SK-N-SH (cell line): Measurements from ENCODE around the gene PEA15. TPM values are rescaled to one million over a fixed set of nuclear protein-coding genes. Genes with fewer than 3 reads are reported as not detected.

Source experiments
- CTCF ChIA-PET: fragments of 300-600, 350-600 bp; formaldehyde crosslinking; extraction: SDS; loops from one replicate; lab custom pipeline; 2021; lab: Yijun Ruan, JAX
- POLR2A ChIA-PET: fragments of 350-600 bp; sonication (Branson Sonifier 250); formaldehyde crosslinking; extraction: SDS; loops from one replicate; lab custom pipeline; 2020; ENCODE audit warnings: antibody characterized with exemption, inconsistent platforms; lab: Yijun Ruan, JAX
- DNase-seq: peaks from one replicate; pipeline ENCODE4 v3.0.0; 2012
- H2AFZ ChIP-seq: fragments of 200-600 bp; sonication (generic); 2 replicates; pipeline ENCODE4 v1.8.1; 2016; ENCODE audit warnings: antibody characterized with exemption, mild to moderate bottlenecking, low read depth
- H3F3A ChIP-seq: fragments of 200-600 bp; sonication (generic); replicated peaks from 2 replicates; pipeline ENCODE3; 2016; ENCODE audit warnings: antibody characterized with exemption, mild to moderate bottlenecking; ENCODE audit not compliant: insufficient read depth
- H3K27ac ChIP-seq, 2 experiments: fragments of 200-500 bp in 1 of 2; fragments of 200-600 bp in 1 of 2; sonication (Bioruptor generic) in 1 of 2; sonication (generic), shearing (Covaris generic) in 1 of 2; 2 replicates each; pipeline versions ENCODE4 v1.5.1 to v1.6.1; 2014 to 2016; ENCODE audit warnings: low read depth in 2 of 2, inconsistent platforms in 1 of 2, low read length in 1 of 2, mild to moderate bottlenecking in 1 of 2, mixed read lengths in 1 of 2
- H3K27me3 ChIP-seq: fragments of 200-600 bp; sonication (generic), shearing (Covaris generic); 2 replicates; pipeline ENCODE4 v1.6.1; 2016; ENCODE audit warnings: mixed run types; ENCODE audit not compliant: insufficient read depth
- H3K36me3 ChIP-seq, 2 experiments: fragments of 200-500 bp in 1 of 2; fragments of 200-600 bp in 1 of 2; sonication (Bioruptor generic) in 1 of 2; sonication (generic) in 1 of 2; replicated peaks in 1 of 2; 2 replicates each; pipeline versions ENCODE3 to v1.5.1; 2014 to 2016; ENCODE audit warnings: low read length in 1 of 2, mild to moderate bottlenecking in 1 of 2; ENCODE audit not compliant: insufficient read depth in 2 of 2, control insufficient read depth in 1 of 2
- H3K4me1 ChIP-seq, 2 experiments: fragments of 200-500 bp in 1 of 2; fragments of 200-600 bp in 1 of 2; sonication (Bioruptor generic) in 1 of 2; sonication (generic), shearing (Covaris generic) in 1 of 2; 2 replicates each; pipeline versions ENCODE4 v1.5.1 to v1.6.1; 2014 to 2016; ENCODE audit warnings: low read depth in 1 of 2, low read length in 1 of 2, mixed run types in 1 of 2; ENCODE audit not compliant: insufficient read depth in 2 of 2, control insufficient read depth in 1 of 2
- H3K4me2 ChIP-seq: fragments of 200-600 bp; sonication (generic), shearing (Covaris generic); 2 replicates; pipeline ENCODE4 v1.6.1; 2017; ENCODE audit warnings: mixed run types
- H3K4me3 ChIP-seq, 2 experiments: fragments of 200-500 bp in 1 of 2; fragments of 200-600 bp in 1 of 2; sonication (Bioruptor generic) in 1 of 2; sonication (generic), shearing (Covaris generic) in 1 of 2; 2 replicates each; pipeline versions ENCODE4 v1.5.1 to v1.8.1; 2014 to 2016; ENCODE audit warnings: low read depth in 2 of 2, inconsistent platforms in 1 of 2, low read length in 1 of 2, mild to moderate bottlenecking in 1 of 2, mixed read lengths in 1 of 2, moderate library complexity in 1 of 2
- H3K79me2 ChIP-seq: fragments of 200-600 bp; sonication (generic); 2 replicates; pipeline ENCODE4 v1.8.1; 2017; ENCODE audit warnings: mild to moderate bottlenecking; ENCODE audit not compliant: insufficient read depth
- H3K9ac ChIP-seq: fragments of 200-600 bp; sonication (generic); 2 replicates; pipeline ENCODE4 v1.6.1; 2017; ENCODE audit warnings: mixed run types
- H3K9me2 ChIP-seq: fragments of 200-600 bp; sonication (generic); 2 replicates; pipeline ENCODE4 v1.6.1; 2017; ENCODE audit warnings: mixed run types
- H3K9me3 ChIP-seq: fragments of 200-600 bp; sonication (generic); 2 replicates; pipeline ENCODE4 v1.6.1; 2017; ENCODE audit warnings: mixed run types, mild to moderate bottlenecking, moderate library complexity
- H4K20me1 ChIP-seq: fragments of 200-600 bp; sonication (generic); 2 replicates; pipeline ENCODE4 v1.6.1; 2017; ENCODE audit warnings: mild to moderate bottlenecking, mixed run types; ENCODE audit not compliant: insufficient read depth
- CHD2 ChIP-seq: fragments of 150-350 bp; IDR thresholded peaks from 2 replicates; pipeline ENCODE4 v1.6.1; 2018; ENCODE audit warnings: low read length; ENCODE audit not compliant: partially characterized antibody
- EP300 ChIP-seq, 2 experiments: IDR thresholded peaks; 2 replicates each; pipeline versions ENCODE4 v1.4.0 to v1.6.1; 2012; ENCODE audit warnings: borderline replicate concordance in 1 of 2, low read depth in 1 of 2, low read length in 1 of 2
- EZH2phosphoT487 ChIP-seq: fragments of 200-600 bp; sonication (generic); IDR thresholded peaks from 2 replicates; pipeline ENCODE4 v1.6.1; 2017; ENCODE audit warnings: low read depth, mixed run types, mild to moderate bottlenecking, antibody characterized with exemption, moderate library complexity, borderline replicate concordance
- FOXJ3 ChIP-seq: sonication (generic); formaldehyde crosslinking; IDR thresholded peaks from 2 replicates; pipeline ENCODE4 v1.5.1; 2020; ENCODE audit warnings: mild to moderate bottlenecking, missing genetic modification reagents
- FOXM1 ChIP-seq: IDR thresholded peaks from 2 replicates; pipeline ENCODE4 v1.4.0; 2012; ENCODE audit warnings: low read depth, mild to moderate bottlenecking
- GABPA ChIP-seq: IDR thresholded peaks from 2 replicates; pipeline ENCODE4 v1.4.0; 2012; ENCODE audit warnings: low read depth, mild to moderate bottlenecking
- JUND ChIP-seq: IDR thresholded peaks from 2 replicates; pipeline ENCODE4 v1.4.0; 2012
- MEF2A ChIP-seq: IDR thresholded peaks from 2 replicates; pipeline ENCODE4 v1.4.0; 2012; ENCODE audit warnings: low read depth, borderline replicate concordance
- MXI1 ChIP-seq: IDR thresholded peaks from 2 replicates; pipeline ENCODE4 v1.6.1; 2012; ENCODE audit warnings: mild to moderate bottlenecking, low read depth, low read length, improper control_type of control experiment
- NRF1 ChIP-seq: IDR thresholded peaks from 2 replicates; pipeline ENCODE4 v1.6.1; 2012; ENCODE audit warnings: low read depth, mild to moderate bottlenecking, low read length
- POLR2AphosphoS5 ChIP-seq: IDR thresholded peaks from 2 replicates; pipeline ENCODE4 v1.6.1; 2012; ENCODE audit warnings: low read depth, low read length
- SIN3A ChIP-seq: IDR thresholded peaks from 2 replicates; pipeline ENCODE4 v1.6.1; 2012; ENCODE audit warnings: low read depth, mild to moderate bottlenecking, low read length, moderate library complexity, borderline replicate concordance
- TAF1 ChIP-seq: IDR thresholded peaks from 2 replicates; pipeline ENCODE4 v1.6.1; 2012; ENCODE audit warnings: low read depth, mild to moderate bottlenecking, low read length, moderate library complexity, borderline replicate concordance
- TCF12 ChIP-seq: IDR thresholded peaks from 2 replicates; pipeline ENCODE4 v1.4.0; 2012
- TEAD4 ChIP-seq: IDR thresholded peaks from 2 replicates; pipeline ENCODE4 v1.4.0; 2012; ENCODE audit warnings: mild to moderate bottlenecking, borderline replicate concordance; ENCODE audit not compliant: insufficient read depth
- YY1 ChIP-seq: IDR thresholded peaks from 2 replicates; pipeline ENCODE4 v1.4.0; 2012; ENCODE audit warnings: low read depth, mild to moderate bottlenecking
- WGBS: methylation state at CpG from one replicate; pipeline ENCODE4 v1.1.6; 2017; ENCODE audit warnings: low lambda C conversion rate; 5-methylcytosine and 5-hydroxymethylcytosine counted together
- polyA plus RNA-seq, 3 experiments: library from polyadenylated mRNA; depleted of rRNA; stranded (reverse); fragments of >200 nt; gene quantifications; 2 replicates each; pipeline ENCODE4 v1.2.3, GENCODE V29; 2012
- TF ChIP-seq, protein P1 (sequence below): IDR thresholded peaks from 2 replicates; pipeline ENCODE4 v1.6.1; 2012; ENCODE audit warnings: mild to moderate bottlenecking, low read depth, low read length, moderate library complexity
- TF ChIP-seq, protein P2 (sequence below): IDR thresholded peaks from 2 replicates; pipeline ENCODE4 v1.4.0; 2012; ENCODE audit warnings: low read depth, borderline replicate concordance
- TF ChIP-seq, protein P3 (sequence below): fragments of 200-600 bp; sonication (generic); IDR thresholded peaks from 2 replicates; pipeline ENCODE4 v1.6.1; 2017; ENCODE audit warnings: antibody characterized with exemption, mild to moderate bottlenecking, moderate library complexity
- TF ChIP-seq, protein P4 (sequence below): IDR thresholded peaks from 2 replicates; pipeline ENCODE4 v1.4.0; 2012; ENCODE audit warnings: low read depth
- TF ChIP-seq, protein P5 (sequence below): IDR thresholded peaks from 2 replicates; pipeline ENCODE4 v1.4.0; 2012; ENCODE audit warnings: low read depth, borderline replicate concordance

PEA15 gene
- polyA plus RNA-seq, 1 of the 3 experiments (the other 2 are of a cell fraction): 322 TPM

DNA sequence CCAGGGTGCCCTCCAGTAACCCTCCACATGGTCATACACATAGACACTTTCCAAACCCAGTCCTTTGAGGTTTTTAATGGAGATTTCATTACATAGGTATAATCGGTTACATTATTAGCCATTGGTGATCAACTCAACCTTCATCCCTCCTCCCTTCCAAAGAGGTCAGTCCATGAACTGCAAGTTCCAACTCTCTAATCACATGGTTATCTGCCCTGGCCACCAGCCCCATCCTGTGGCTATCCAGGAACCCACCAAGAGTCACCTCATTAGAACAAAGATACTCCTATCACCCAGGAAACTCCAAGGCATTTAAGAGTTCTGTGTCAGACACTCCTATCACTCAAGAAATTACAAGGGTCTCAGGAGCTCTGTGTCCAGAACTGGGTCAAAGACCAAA lies 41.6 kb upstream of the PEA15 start:
- Histone ChIP-seq H3K9me3 (no peaks in the 10 kb centered on the region), H4K20me1 (no peaks in the 10 kb centered on the region), H3K9ac (no peak overlapping the region), H3F3A (no peaks in the 10 kb centered on the region), H3K4me3 (no peak overlapping the region), H3K36me3 (no peaks in the 10 kb centered on the region), H3K4me2 (no peak overlapping the region), H3K79me2 (no peaks in the 10 kb centered on the region), H3K4me1 (no peaks in the 10 kb centered on the region), H2AFZ (no peak overlapping the region), H3K27ac (no peak overlapping the region), H3K9me2 (no peaks in the 10 kb centered on the region), H3K27me3 (peaks cover 10% of the 10 kb centered on the region; the same call in 1 of the 2 replicates)
- DNase-seq: no peak
- TF ChIP-seq, protein P1, sequence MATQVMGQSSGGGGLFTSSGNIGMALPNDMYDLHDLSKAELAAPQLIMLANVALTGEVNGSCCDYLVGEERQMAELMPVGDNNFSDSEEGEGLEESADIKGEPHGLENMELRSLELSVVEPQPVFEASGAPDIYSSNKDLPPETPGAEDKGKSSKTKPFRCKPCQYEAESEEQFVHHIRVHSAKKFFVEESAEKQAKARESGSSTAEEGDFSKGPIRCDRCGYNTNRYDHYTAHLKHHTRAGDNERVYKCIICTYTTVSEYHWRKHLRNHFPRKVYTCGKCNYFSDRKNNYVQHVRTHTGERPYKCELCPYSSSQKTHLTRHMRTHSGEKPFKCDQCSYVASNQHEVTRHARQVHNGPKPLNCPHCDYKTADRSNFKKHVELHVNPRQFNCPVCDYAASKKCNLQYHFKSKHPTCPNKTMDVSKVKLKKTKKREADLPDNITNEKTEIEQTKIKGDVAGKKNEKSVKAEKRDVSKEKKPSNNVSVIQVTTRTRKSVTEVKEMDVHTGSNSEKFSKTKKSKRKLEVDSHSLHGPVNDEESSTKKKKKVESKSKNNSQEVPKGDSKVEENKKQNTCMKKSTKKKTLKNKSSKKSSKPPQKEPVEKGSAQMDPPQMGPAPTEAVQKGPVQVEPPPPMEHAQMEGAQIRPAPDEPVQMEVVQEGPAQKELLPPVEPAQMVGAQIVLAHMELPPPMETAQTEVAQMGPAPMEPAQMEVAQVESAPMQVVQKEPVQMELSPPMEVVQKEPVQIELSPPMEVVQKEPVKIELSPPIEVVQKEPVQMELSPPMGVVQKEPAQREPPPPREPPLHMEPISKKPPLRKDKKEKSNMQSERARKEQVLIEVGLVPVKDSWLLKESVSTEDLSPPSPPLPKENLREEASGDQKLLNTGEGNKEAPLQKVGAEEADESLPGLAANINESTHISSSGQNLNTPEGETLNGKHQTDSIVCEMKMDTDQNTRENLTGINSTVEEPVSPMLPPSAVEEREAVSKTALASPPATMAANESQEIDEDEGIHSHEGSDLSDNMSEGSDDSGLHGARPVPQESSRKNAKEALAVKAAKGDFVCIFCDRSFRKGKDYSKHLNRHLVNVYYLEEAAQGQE: no peak
- TF ChIP-seq, protein P2, sequence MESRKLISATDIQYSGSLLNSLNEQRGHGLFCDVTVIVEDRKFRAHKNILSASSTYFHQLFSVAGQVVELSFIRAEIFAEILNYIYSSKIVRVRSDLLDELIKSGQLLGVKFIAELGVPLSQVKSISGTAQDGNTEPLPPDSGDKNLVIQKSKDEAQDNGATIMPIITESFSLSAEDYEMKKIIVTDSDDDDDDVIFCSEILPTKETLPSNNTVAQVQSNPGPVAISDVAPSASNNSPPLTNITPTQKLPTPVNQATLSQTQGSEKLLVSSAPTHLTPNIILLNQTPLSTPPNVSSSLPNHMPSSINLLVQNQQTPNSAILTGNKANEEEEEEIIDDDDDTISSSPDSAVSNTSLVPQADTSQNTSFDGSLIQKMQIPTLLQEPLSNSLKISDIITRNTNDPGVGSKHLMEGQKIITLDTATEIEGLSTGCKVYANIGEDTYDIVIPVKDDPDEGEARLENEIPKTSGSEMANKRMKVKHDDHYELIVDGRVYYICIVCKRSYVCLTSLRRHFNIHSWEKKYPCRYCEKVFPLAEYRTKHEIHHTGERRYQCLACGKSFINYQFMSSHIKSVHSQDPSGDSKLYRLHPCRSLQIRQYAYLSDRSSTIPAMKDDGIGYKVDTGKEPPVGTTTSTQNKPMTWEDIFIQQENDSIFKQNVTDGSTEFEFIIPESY: no peak
- TF ChIP-seq EZH2phosphoT487: no peak
- no peak for TF ChIP-seq YY1
- no peak for TF ChIP-seq EP300 (IDR thresholded peaks at IDR 0.05; ENCODE audit: borderline replicate concordance in 1 of 2, low read depth in 1 of 2, low read length in 1 of 2)
- TF ChIP-seq, protein P3, sequence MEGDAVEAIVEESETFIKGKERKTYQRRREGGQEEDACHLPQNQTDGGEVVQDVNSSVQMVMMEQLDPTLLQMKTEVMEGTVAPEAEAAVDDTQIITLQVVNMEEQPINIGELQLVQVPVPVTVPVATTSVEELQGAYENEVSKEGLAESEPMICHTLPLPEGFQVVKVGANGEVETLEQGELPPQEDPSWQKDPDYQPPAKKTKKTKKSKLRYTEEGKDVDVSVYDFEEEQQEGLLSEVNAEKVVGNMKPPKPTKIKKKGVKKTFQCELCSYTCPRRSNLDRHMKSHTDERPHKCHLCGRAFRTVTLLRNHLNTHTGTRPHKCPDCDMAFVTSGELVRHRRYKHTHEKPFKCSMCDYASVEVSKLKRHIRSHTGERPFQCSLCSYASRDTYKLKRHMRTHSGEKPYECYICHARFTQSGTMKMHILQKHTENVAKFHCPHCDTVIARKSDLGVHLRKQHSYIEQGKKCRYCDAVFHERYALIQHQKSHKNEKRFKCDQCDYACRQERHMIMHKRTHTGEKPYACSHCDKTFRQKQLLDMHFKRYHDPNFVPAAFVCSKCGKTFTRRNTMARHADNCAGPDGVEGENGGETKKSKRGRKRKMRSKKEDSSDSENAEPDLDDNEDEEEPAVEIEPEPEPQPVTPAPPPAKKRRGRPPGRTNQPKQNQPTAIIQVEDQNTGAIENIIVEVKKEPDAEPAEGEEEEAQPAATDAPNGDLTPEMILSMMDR: peak; percentile 24; the same call in 1 of the 2 replicates
- TF ChIP-seq MXI1: no peak
- ChIA-PET POLR2A (no interaction called here), CTCF (interaction anchor here (1.3 to 1.5 kb wide), 3 partner anchors 11 to 55 kb away, joined by 3 to 5 read pairs (median 4); no protein-coding TSS in a partner anchor)
- 90% methylated on average over 1 of the region's 1 CpG for WGBS

DNA sequence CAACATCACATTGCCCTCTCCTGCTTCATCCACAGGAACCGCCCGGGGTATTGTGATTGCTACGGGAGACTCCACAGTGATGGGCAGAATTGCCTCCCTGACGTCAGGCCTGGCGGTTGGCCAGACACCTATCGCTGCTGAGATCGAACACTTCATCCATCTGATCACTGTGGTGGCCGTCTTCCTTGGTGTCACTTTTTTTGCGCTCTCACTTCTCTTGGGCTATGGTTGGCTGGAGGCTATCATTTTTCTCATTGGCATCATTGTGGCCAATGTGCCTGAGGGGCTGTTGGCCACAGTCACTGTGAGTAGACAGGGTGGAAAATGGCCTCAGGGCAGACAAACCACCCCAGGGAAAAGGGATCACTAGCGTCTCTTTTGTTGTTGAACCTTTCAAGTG lies 41.1 kb upstream of the PEA15 start:
- Histone ChIP-seq H3K27me3 (peaks cover 10% of the 10 kb centered on the region; the same call in 1 of the 2 replicates), H4K20me1 (no peaks in the 10 kb centered on the region), H3K9me3 (no peaks in the 10 kb centered on the region), H3K9ac (no peak overlapping the region), H3K4me1 (no peaks in the 10 kb centered on the region), H3K36me3 (no peaks in the 10 kb centered on the region), H3F3A (no peaks in the 10 kb centered on the region), H3K27ac (no peak overlapping the region), H3K4me2 (no peak overlapping the region), H3K4me3 (no peak overlapping the region), H3K9me2 (no peaks in the 10 kb centered on the region), H3K79me2 (no peaks in the 10 kb centered on the region), H2AFZ (no peak overlapping the region)
- CTCF ChIA-PET: interaction anchor here (1.3 to 1.5 kb wide), 2 partner anchors 29 to 55 kb away, joined by 3 to 4 read pairs; no protein-coding TSS in a partner anchor
- POLR2A ChIA-PET: no interaction called here
- 36% methylated on average over 10 of the region's 10 CpGs for WGBS
- DNase-seq: no peak
- no peak for TF ChIP-seq FOXJ3 (CRISPR knock-in tag)
- TF ChIP-seq TEAD4: no peak
- TF ChIP-seq CHD2: no peak
- no peak for TF ChIP-seq POLR2AphosphoS5
- TF ChIP-seq, protein P4, sequence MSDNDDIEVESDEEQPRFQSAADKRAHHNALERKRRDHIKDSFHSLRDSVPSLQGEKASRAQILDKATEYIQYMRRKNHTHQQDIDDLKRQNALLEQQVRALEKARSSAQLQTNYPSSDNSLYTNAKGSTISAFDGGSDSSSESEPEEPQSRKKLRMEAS: no peak
- TF ChIP-seq TCF12: no peak
- TF ChIP-seq, protein P5, sequence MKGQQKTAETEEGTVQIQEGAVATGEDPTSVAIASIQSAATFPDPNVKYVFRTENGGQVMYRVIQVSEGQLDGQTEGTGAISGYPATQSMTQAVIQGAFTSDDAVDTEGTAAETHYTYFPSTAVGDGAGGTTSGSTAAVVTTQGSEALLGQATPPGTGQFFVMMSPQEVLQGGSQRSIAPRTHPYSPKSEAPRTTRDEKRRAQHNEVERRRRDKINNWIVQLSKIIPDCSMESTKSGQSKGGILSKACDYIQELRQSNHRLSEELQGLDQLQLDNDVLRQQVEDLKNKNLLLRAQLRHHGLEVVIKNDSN: no peak
- TF ChIP-seq TAF1: no peak
- no peak for TF ChIP-seq MEF2A
- no peak for TF ChIP-seq FOXM1
- TF ChIP-seq JUND: no peak
- no peak for TF ChIP-seq NRF1
- TF ChIP-seq SIN3A: no peak
- TF ChIP-seq GABPA: no peak
